ENCODE data around the gene PON1.

- no peak for TF ChIP-seq CTCF (IDR thresholded peaks at IDR 0.05)
- no peak for TF ChIP-seq POLR2A (IDR thresholded peaks at IDR 0.05)
Observed at GRCh38 chr7:95316588-95316987, 7.7 kb downstream of the PON1 start.
